ENCODE data around the gene OSBPL2. TPM values are rescaled to one million over a fixed set of nuclear protein-coding genes. Genes with fewer than 3 reads are reported as not detected.

OSBPL2 gene
- total RNA-seq, 1 donor from 2014 or later, result 28.4 TPM

DNA sequence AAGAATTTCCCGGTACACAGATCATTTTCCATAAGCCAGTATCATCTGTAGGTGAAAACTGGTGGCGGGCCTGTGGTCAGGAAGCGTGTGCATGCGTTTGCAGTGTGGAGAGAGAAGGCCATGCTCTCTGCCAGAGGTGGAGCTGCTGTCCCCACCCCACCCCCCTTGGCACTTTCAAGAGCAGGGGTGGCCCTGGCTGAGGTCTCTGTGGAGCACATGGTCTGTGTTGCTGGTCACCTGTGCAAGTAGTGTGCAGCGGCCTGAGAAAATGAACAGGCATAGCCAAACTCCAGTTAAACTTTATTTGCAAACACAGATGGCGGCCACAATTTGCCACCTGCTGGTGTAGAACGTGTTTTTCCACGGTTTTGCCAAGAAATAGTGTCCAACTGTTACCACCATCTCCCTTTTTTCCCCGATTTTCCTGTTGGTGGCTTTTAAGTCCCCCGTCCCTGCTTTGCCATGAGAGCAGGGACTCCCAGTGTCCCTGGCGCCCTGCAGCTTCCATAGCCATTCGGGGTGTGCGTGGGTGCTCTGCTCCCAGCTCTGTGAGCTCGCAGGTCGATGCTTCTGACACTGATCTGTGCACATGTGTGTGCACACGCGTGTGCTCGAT, 66.9 kb downstream of the OSBPL2 start:
- peaks cover 9% of the 10 kb centered on the region for H3K36me3 Mint-ChIP-seq
- H4K20me1 ChIP-seq (ENCODE audit: low read depth), result peaks cover 28% of the 10 kb centered on the region

DNA sequence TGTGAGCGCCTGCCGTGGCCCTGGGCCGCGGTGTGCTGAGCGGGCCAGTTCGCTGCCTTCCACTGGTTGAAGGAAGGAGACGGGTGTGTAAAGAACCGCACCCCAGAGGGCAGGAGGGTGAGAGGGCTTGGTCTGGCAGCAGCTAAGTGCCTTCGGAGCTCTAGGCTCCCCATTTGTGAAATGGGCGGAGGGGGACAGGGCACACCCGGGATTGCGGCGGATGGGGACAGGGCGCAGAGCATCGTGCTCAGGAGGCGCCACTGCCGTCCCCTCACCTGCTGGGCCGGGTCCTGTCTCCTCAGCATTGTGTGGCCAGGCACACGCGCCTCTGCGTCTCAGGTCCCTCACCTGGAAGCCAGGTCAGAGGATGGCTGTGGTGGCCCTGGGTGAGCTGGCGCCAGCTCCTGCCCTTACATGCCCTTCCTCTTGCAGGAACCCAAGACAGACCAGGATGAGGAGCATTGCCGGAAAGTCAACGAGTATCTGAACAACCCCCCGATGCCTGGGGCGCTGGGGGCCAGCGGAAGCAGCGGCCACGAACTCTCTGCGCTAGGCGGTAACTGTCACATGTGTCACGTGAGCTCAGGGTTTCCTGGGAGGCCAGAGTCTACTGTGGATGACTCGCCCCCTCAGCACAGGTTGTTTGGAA, 67.6 kb downstream of the OSBPL2 start:
- Histone ChIP-seq H3K4me1 (peaks cover 7% of the 10 kb centered on the region), H4K20me1 (ENCODE audit: low read depth) (peaks cover 28% of the 10 kb centered on the region), H3K36me3 (no peaks in the 10 kb centered on the region), H3F3A (ENCODE audit: low read depth) (peaks cover 24% of the 10 kb centered on the region), H2AFZ (replicated peaks) (no peak overlapping the region), H3K9me3 (ENCODE audit: low read depth) (no peaks in the 10 kb centered on the region), H3K79me2 (ENCODE audit: low read depth) (peaks cover 32% of the 10 kb centered on the region), H3K4me2 (no peak overlapping the region), H3K27ac (no peak overlapping the region), H3K27me3 (no peaks in the 10 kb centered on the region), H3K9ac (no peak overlapping the region), H3K4me3 (no peak overlapping the region)
- TF ChIP-seq EZH2 (IDR thresholded peaks at IDR 0.05) (no peak), EZH2phosphoT487 (IDR thresholded peaks at IDR 0.05) (no peak)
- TF ChIP-seq, protein P1, sequence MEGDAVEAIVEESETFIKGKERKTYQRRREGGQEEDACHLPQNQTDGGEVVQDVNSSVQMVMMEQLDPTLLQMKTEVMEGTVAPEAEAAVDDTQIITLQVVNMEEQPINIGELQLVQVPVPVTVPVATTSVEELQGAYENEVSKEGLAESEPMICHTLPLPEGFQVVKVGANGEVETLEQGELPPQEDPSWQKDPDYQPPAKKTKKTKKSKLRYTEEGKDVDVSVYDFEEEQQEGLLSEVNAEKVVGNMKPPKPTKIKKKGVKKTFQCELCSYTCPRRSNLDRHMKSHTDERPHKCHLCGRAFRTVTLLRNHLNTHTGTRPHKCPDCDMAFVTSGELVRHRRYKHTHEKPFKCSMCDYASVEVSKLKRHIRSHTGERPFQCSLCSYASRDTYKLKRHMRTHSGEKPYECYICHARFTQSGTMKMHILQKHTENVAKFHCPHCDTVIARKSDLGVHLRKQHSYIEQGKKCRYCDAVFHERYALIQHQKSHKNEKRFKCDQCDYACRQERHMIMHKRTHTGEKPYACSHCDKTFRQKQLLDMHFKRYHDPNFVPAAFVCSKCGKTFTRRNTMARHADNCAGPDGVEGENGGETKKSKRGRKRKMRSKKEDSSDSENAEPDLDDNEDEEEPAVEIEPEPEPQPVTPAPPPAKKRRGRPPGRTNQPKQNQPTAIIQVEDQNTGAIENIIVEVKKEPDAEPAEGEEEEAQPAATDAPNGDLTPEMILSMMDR (IDR thresholded peaks at IDR 0.05), result no peak
- peaks cover 2% of the 10 kb centered on the region for H3K27me3 Mint-ChIP-seq (ENCODE audit: insufficient read depth, low read depth)
- no peak for DNase-seq (ENCODE audit: low spot score)
- H3K36me3 Mint-ChIP-seq, result peaks cover 9% of the 10 kb centered on the region
- peak overlapping the region; percentile 65 for H3K4me3 Mint-ChIP-seq
- peaks cover 13% of the 10 kb centered on the region for H3K4me1 Mint-ChIP-seq
- H3K9me3 Mint-ChIP-seq, result no peaks in the 10 kb centered on the region
- H3K27ac Mint-ChIP-seq, result no peak overlapping the region

More for the DNA sequence above, 66.9 kb downstream of the OSBPL2 start:
- Histone ChIP-seq H3F3A (ENCODE audit: low read depth) (peaks cover 25% of the 10 kb centered on the region), H3K9me3 (ENCODE audit: low read depth) (no peaks in the 10 kb centered on the region), H2AFZ (replicated peaks) (no peak overlapping the region), H3K79me2 (ENCODE audit: low read depth) (peaks cover 32% of the 10 kb centered on the region), H3K4me2 (peak overlapping the region; percentile 95), H3K4me1 (peaks cover 7% of the 10 kb centered on the region), H3K27me3 (no peaks in the 10 kb centered on the region), H3K27ac (no peak overlapping the region), H3K36me3 (no peaks in the 10 kb centered on the region), H3K9ac (no peak overlapping the region), H3K4me3 (no peak overlapping the region)
- Mint-ChIP-seq H3K27me3 (ENCODE audit: insufficient read depth, low read depth) (peaks cover 4% of the 10 kb centered on the region), H3K27ac (no peak overlapping the region), H3K9me3 (no peaks in the 10 kb centered on the region), H3K4me1 (peaks cover 13% of the 10 kb centered on the region), H3K4me3 (peak overlapping the region; percentile 65)
- no peak for TF ChIP-seq EZH2phosphoT487 (IDR thresholded peaks at IDR 0.05)
- TF ChIP-seq EZH2 (IDR thresholded peaks at IDR 0.05), result no peak
- TF ChIP-seq, protein P1 (IDR thresholded peaks at IDR 0.05), result no peak
- DNase-seq (ENCODE audit: low spot score), result no peak

DNA sequence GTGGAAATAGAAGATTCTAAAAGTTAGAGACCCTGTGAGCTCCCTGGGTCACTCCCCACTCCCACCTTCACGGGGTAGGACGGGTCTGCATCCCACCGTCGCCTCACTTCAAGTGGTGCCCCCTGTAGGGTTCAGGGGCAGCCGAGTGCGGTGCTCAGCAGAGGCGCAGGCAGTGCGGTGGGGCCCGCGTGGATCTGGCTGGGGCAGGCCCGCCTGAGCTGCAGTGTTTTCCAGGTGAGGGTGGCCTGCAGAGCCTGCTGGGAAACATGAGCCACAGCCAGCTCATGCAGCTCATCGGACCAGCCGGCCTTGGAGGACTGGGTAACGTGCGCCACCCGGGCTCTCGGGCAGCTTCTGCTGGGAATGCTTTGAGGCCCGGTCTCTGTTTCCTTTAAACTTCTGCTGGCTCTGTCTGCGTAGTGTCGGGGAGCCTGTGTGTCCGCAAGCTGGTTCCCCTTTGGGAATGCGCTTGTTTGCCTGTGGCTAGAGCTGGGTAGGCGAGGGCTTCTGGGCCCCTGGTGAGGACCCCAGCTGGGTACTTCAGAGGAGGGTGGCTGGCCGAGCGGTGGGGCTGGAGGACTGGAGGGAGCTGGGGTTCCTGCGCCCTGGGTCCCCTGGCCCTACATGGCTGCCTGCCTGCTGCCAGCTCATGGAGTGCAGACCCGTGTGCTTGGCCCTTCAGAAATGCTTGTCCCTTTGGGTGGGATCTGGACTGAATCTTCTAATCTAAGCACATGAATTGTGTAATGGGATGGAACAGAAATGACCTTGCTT, 68.3 kb downstream of the OSBPL2 start:
- no peak overlapping the region for H3K4me3 ChIP-seq
- no peaks in the 10 kb centered on the region for H3K36me3 ChIP-seq
- H3K27me3 Mint-ChIP-seq (ENCODE audit: insufficient read depth, low read depth), result peaks cover 2% of the 10 kb centered on the region
- peaks cover 17% of the 10 kb centered on the region for H3F3A ChIP-seq (ENCODE audit: low read depth)
- H3K4me2 ChIP-seq, result no peak overlapping the region
- no peaks in the 10 kb centered on the region for H3K9me3 Mint-ChIP-seq
- H4K20me1 ChIP-seq (ENCODE audit: low read depth), result peaks cover 28% of the 10 kb centered on the region
- no peak for DNase-seq (ENCODE audit: low spot score)
- TF ChIP-seq, protein P1 (IDR thresholded peaks at IDR 0.05), result no peak
- TF ChIP-seq EZH2phosphoT487 (IDR thresholded peaks at IDR 0.05) (no peak), EZH2 (IDR thresholded peaks at IDR 0.05) (no peak)
- no peak overlapping the region for H3K27ac Mint-ChIP-seq
- peaks cover 32% of the 10 kb centered on the region for H3K79me2 ChIP-seq (ENCODE audit: low read depth)
- no peak overlapping the region for H3K9ac ChIP-seq
- H2AFZ ChIP-seq (replicated peaks), result no peak overlapping the region
- H3K4me3 Mint-ChIP-seq, result no peak overlapping the region
- H3K36me3 Mint-ChIP-seq, result peaks cover 9% of the 10 kb centered on the region
- no peaks in the 10 kb centered on the region for H3K27me3 ChIP-seq
- no peaks in the 10 kb centered on the region for H3K9me3 ChIP-seq (ENCODE audit: low read depth)
- H3K27ac ChIP-seq, result no peak overlapping the region
- peaks cover 13% of the 10 kb centered on the region for H3K4me1 Mint-ChIP-seq
- H3K4me1 ChIP-seq, result peaks cover 7% of the 10 kb centered on the region

Measured in neural progenitor cell (in vitro differentiated cells).